SJSA1 (cell line): ENCODE measurements around the gene IQCK. TPM values are rescaled to one million over a fixed set of nuclear protein-coding genes. Genes with fewer than 3 reads are reported as not detected.
"Not testable (repeated sequence)": the region's sequence is repeated elsewhere in the genome, so short reads cannot be mapped to it uniquely, and the experiment has no call there.

ENCODE experiments used
- DNase-seq, 2 experiments: peaks; one replicate each; pipeline ENCODE4 v3.0.0-alpha.2; 2015 to 2020; ENCODE audit warnings: low spot score in 2 of 2, low read depth in 1 of 2
- H3K27ac ChIP-seq: fragments of 250-450 bp; sonication (Bioruptor Pico); 2 replicates; pipeline ENCODE4 v1.5.1; 2020; ENCODE audit warnings: mild to moderate bottlenecking, moderate library complexity
- H3K27me3 ChIP-seq: fragments of 250-450 bp; sonication (Bioruptor Pico); replicated peaks from 2 replicates; pipeline ENCODE4 v1.5.1; 2020; ENCODE audit warnings: mild to moderate bottlenecking, moderate library complexity
- H3K36me3 ChIP-seq: fragments of 250-450 bp; sonication (Bioruptor Pico); 2 replicates; pipeline ENCODE4 v1.5.1; 2020; ENCODE audit warnings: mild to moderate bottlenecking
- H3K4me1 ChIP-seq: fragments of 250-450 bp; sonication (Bioruptor Pico); replicated peaks from 2 replicates; pipeline ENCODE4 v1.6.1; 2021; ENCODE audit warnings: mild to moderate bottlenecking
- H3K4me3 ChIP-seq: fragments of 250-450 bp; sonication (Bioruptor Pico); 2 replicates; pipeline ENCODE4 v1.5.1; 2020; ENCODE audit warnings: mild to moderate bottlenecking
- H3K9me3 ChIP-seq: fragments of 250-450 bp; sonication (Bioruptor Pico); replicated peaks from 2 replicates; pipeline ENCODE4 v1.5.1; 2020; ENCODE audit warnings: mild to moderate bottlenecking
- total RNA-seq: library from RNA; depleted of rRNA; stranded (reverse); fragments of >200 nt; shearing (Covaris generic); gene quantifications from 2 replicates; pipeline ENCODE4 v1.2.3, GENCODE V29; 2014

IQCK gene
- total RNA-seq, 1 experiment from 2014 or later = 10.5 TPM

DNA sequence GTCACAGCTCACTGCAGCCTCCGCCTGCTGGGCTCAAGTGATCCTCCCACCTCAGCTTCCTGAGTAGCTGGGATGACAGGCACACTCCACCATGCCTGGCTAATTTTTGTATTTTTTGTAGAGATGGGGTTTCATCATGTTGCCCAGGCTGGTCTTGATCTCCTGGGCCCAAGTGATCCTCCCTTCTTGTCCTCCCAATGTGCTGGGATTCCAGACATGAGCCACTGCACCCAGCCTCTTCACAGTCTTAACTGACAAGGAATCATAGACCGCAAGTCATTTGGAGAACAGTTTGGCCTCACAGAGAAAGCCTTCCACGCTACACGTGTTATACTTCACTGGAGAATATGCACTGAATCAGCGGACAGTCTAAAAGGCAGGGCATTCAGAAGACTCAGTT is 83.3 kb downstream of the IQCK start:
- not testable (repeated sequence) for H3K4me1 ChIP-seq, H3K27me3 ChIP-seq, H3K36me3 ChIP-seq, H3K4me3 ChIP-seq, DNase-seq, H3K27ac ChIP-seq, H3K9me3 ChIP-seq

DNA sequence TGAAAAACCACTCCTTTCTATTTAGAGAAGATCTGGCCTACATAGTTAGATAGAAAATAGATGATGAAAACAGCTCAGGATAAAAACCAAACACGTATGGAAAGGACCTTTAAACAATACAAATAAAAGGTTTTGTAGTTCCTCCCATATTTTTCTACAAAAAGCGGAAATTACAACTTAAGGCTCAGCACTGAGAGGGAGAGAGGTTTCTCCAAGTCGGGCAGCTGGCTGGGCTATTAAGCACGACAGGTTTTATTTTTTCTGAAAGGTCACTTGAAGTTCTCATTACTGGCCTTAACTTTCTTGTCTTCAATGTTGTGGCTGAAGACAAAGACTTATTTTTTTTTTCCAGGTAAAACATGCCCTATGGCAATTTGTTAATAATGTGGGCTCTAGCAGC is 83.8 kb downstream of the IQCK start:
- H3K36me3 ChIP-seq, DNase-seq, H3K27ac ChIP-seq, H3K27me3 ChIP-seq, H3K9me3 ChIP-seq, H3K4me1 ChIP-seq, H3K4me3 ChIP-seq: not testable (repeated sequence)

DNA sequence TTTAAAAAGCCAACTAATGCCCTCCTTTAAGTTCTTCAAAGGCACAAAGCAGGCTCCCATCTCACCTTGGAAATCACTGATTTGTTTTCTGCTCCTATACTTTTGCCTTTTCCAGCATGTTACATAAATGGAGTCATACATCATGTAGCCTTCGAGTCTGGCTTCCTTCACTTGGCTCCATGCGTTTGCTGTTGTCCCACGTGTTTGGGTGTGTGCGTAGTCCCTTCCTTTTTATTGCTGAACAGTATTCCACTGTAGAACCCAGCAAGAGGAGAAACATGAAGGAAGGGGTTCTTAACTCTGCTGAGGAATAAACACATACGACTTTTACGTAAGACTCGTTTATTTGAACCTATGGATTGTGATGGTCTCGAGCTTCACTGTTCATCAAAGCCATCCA is 84.5 kb downstream of the IQCK start:
- H3K36me3 ChIP-seq = no peaks in the 10 kb centered on the region
- peak in 1 of 2 experiments; percentile 10 for DNase-seq
- no peak overlapping the region for H3K4me3 ChIP-seq
- H3K4me1 ChIP-seq = peaks cover 11% of the 10 kb centered on the region
- peaks cover 7% of the 10 kb centered on the region for H3K9me3 ChIP-seq
- H3K27me3 ChIP-seq = no peaks in the 10 kb centered on the region
- H3K27ac ChIP-seq = no peak overlapping the region

DNA sequence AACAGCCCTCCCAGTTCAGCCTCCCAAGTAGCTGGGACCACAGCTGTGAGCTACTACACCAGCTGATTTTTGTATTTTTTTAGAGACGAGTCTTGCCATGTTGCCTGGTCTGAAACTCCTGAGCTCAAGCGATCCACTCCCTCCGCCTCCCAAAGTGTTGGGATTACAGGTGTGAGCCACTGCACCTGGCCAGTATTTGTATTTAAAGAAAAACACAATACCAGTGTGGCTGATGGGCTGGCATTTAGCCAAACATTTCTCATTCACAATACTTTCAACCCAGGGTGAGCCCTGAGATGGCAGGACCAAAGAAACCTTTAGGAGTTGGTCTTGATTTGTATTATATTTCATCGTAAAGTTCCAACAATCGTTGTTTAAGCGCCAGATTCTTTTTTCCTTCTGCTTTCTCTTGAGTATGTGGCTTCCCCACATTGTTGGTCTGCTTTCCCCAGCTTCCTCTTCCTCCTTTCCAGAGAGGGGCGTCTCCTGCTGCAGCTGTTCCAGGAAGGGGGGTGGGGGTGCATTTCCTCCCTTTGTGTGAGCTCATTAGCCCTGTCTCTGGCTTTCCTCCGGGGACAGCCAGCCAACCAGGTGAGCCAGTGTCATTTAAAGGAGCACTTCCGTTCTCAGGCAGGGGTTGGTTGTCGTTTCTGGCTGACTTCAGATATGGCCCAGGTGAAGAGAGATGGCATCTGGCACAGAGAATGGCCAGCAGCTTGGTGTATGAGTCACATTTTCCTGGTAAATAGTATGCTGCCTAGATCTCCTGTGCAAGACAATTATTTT is 86.7 kb downstream of the IQCK start:
- Histone ChIP-seq H3K27ac (no peak overlapping the region), H3K9me3 (peaks cover 7% of the 10 kb centered on the region), H3K27me3 (no peaks in the 10 kb centered on the region), H3K4me3 (no peak overlapping the region), H3K36me3 (no peaks in the 10 kb centered on the region), H3K4me1 (peaks cover 32% of the 10 kb centered on the region)
- peak in 1 of 2 experiments; percentile 30 for DNase-seq

DNA sequence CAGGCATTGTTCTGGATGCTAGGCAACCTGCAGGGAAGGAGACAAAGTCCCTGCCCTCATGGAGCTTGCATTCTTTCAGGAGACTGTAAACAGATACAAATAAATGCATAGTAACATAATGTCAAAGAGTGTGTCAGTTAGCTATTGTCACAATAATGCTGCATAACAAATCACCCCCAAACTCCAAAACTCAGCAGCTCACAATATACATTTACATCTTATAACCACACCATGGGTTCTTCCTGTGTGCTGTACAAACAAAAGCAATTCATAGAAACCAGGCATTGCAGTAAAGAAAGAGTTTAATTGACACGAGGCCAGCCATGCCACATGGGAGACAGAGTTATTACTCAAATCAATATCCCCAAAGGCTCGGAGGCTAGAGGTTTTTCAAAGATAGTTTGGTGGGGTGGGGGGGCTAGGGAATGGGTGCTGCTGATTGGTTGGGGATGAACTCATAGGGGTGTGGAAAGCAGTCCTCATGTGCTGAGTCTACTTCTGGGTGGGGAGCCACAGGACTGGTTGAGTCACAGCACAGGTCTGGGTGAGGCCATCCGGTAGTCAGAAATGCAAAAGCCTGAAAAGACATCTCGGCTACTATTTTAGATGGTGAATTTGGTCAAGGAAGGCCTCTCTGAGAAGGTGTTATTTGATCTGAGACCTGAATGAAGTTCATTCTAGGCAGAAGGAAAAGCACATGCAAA is 87.5 kb downstream of the IQCK start:
- Histone ChIP-seq H3K36me3 (no peaks in the 10 kb centered on the region), H3K4me3 (no peak overlapping the region), H3K27me3 (no peaks in the 10 kb centered on the region), H3K9me3 (peaks cover 7% of the 10 kb centered on the region), H3K4me1 (peaks cover 35% of the 10 kb centered on the region), H3K27ac (no peak overlapping the region)
- peak in 1 of 2 experiments; percentile 15 for DNase-seq

DNA sequence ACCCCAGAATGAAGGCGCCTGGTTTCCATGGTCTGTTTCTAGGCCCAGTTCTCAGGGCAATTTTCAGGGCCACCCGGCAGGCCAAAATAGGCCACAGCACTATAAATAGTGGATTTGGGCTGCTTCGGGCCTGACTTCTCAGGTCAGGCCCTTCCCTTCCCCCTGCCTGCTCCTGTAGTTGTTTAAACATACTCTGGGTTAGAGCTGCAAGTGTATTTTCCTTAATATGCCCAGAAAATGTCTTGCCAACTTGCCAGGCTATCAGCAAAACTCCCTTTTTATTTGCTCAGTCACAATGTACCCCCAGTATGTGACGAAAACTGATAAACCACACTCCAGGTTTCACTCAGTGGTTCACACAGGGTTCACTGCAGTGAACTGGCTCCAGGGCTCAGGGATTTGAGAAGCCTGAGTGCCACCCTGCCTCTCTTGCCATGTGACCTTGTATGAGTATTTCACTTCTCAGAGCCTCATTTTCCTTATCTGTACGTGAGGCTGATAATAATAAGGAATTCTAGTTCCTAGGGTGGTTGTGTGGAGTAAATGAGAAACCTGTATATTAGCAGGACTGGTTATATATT is 90.1 kb downstream of the IQCK start:
- no peaks in the 10 kb centered on the region for H3K27me3 ChIP-seq
- peaks cover 51% of the 10 kb centered on the region for H3K4me1 ChIP-seq
- H3K4me3 ChIP-seq = no peak overlapping the region
- H3K9me3 ChIP-seq = peaks cover 7% of the 10 kb centered on the region
- no peaks in the 10 kb centered on the region for H3K36me3 ChIP-seq
- peak in 1 of 2 experiments; percentile 33 for DNase-seq
- H3K27ac ChIP-seq = peak overlapping the region; percentile 38; the same call in 1 of the 2 replicates

DNA sequence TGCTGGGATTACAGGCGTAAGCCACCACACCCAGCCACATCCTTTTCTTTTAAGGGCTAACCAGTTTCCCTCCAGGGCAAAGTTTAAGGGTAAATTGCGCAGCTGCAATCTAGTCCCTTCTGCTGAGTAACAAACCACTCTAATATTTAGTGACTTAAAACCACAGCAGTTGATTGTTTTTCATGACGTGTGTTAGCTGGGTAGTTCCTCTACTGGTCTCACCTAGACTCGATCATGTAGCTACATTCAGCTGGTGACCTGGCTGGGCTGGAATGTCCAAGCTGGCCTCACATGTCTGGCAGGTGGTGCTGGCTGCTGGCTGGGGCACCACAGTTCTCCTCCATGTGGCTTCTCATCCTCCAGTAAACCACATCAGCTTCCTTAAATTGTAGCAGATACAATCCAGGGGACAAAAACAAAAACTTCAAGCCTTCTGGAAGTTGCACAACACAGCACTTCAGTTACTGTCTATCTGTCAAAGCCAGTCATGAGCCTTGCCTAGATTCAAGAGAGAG is 91.1 kb downstream of the IQCK start:
- Histone ChIP-seq H3K36me3 (no peaks in the 10 kb centered on the region), H3K4me3 (no peak overlapping the region), H3K27ac (no peak overlapping the region), H3K27me3 (no peaks in the 10 kb centered on the region), H3K4me1 (peaks cover 51% of the 10 kb centered on the region), H3K9me3 (peaks cover 7% of the 10 kb centered on the region)
- DNase-seq = peak in 1 of 2 experiments; percentile 24

DNA sequence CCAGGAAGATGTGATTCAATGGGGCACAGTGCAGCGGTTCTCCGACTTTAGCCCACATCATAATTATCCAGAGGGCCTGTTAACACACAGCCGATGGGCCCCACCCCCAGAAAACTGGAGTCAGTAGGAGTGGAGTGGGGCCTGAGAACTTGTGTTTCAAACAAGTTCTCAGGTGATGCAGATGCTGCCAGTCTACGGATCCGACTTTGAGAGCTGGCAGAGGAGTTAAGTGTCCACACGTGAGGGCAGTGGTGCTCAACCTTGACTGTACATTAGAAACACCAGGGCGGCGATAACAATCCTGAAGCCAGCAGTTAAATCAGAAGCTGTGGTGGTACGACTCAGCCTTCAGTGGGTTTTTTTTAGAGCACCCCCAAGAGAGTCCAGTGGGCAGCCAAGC is 91.6 kb downstream of the IQCK start:
- DNase-seq = peak in 1 of 2 experiments; percentile 20
- Histone ChIP-seq H3K36me3 (no peaks in the 10 kb centered on the region), H3K9me3 (peaks cover 7% of the 10 kb centered on the region), H3K27me3 (no peaks in the 10 kb centered on the region), H3K4me1 (peaks cover 49% of the 10 kb centered on the region), H3K27ac (no peak overlapping the region), H3K4me3 (no peak overlapping the region)

DNA sequence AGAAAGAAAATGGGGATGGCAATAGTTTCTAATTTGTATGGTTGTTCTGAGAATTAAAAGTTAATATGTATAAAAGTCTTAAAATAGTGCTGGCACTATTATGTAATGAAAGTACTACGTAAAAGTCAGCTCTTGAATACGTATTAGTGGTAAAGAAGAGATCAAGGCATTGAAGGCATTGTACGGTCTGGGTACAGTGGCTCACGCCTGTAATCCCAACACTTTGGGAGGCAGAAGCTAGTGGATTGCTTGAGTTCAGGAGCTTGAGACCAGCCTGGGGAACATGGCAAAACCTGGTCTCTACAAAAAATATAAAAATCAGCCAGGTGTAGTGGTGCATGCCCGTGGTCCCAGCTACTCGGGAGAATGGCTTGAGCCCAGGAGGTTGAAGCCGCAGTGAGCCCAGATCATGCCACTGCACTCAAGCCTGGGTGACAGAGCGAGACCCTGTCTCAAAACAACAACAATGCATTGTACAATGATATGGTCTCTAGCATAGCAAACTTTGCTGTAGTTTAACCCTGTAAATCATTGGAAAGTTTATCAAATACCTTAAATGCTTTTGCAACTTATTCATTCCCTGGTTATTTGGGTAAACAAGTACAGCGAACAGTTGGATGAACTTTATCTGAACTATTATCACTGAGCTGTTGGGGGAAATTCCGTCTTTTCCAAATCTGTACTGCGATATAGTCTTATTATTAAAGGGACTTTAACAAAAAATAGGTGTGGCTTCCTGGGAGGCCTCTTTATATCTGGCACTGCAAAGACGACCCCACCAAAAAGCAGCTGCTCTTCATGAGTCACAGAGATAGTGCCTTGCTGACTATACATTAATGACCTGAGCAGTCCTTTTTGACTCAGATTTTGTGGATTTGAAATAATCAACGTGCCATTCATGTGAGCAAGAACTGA is 93.0 kb downstream of the IQCK start:
- H3K27ac ChIP-seq = peak overlapping the region; percentile 58
- no peaks in the 10 kb centered on the region for H3K27me3 ChIP-seq
- H3K36me3 ChIP-seq = no peaks in the 10 kb centered on the region

DNA sequence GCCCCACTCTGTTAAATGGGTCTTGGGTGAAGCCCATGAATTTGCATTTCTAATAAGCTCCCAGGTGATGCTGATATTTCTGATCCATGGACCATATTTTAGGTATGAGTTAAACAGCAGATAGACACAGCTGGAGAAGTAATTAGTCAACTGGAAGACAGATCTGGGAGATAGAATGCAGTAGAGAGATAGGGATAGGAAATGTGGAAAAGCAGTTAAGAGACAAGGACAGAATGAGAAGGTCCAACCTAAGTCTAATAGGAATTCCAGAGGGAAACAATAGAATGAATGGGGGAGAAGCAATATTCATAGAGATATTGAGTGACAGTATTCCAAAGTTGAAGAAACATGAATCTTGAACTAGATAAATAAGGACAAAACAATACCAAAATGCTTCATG is 94.9 kb downstream of the IQCK start:
- Histone ChIP-seq H3K27me3 (no peaks in the 10 kb centered on the region), H3K4me1 (peaks cover 36% of the 10 kb centered on the region), H3K36me3 (no peaks in the 10 kb centered on the region), H3K9me3 (no peaks in the 10 kb centered on the region; the same call in 1 of the 2 replicates), H3K27ac (no peak overlapping the region), H3K4me3 (no peak overlapping the region)
- peak in 1 of 2 experiments; percentile 5 for DNase-seq

More for the DNA sequence above, 93.0 kb downstream of the IQCK start:
- DNase-seq = peak; percentile 81 to 91
- Histone ChIP-seq H3K4me3 (no peak overlapping the region), H3K9me3 (no peaks in the 10 kb centered on the region; the same call in 1 of the 2 replicates), H3K4me1 (peaks cover 42% of the 10 kb centered on the region)

DNA sequence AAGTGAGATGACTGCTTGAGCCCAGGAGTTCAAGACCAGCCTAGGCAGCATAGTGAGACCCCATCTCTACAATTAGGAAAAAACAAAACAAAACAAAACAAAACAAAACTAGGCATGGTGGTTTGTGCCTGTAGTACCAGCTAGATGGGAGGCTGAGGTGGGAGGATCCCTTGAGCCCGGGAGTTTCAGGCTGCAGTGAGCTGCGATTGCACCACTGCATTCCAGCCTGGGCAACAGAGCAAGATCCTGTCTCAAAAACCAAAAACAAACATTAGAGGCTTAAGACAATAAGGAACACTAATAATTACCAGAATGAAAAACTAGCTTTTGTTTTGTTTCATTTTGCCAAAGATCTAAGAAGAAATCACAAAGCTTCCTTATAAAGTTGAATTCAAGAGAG is 97.3 kb downstream of the IQCK start:
- no peaks in the 10 kb centered on the region for H3K27me3 ChIP-seq
- H3K4me3 ChIP-seq = no peak overlapping the region
- H3K36me3 ChIP-seq = no peaks in the 10 kb centered on the region
- DNase-seq = peak in 1 of 2 experiments; percentile 14
- no peak overlapping the region for H3K27ac ChIP-seq
- no peaks in the 10 kb centered on the region; the same call in 1 of the 2 replicates for H3K9me3 ChIP-seq
- peaks cover 18% of the 10 kb centered on the region for H3K4me1 ChIP-seq

DNA sequence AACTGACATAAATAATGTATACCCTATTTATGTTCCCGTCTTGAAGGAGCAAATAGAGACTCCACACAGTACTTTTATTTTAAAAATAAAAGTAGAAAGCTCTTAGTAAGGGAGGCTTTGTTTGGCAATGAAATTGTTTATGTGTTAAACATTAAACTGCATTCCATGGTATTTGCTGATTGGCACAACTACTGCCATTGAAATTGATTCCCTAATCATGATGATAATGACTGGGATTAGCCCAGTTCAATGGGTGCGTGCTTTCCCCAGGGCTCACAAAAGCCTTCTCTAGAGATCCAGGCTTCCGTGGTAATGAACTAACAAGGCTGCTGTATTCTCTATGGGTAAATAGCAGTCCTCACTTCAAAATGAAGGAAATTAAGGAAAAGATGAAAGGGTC is 99.1 kb downstream of the IQCK start:
- Histone ChIP-seq H3K36me3 (no peaks in the 10 kb centered on the region), H3K4me1 (peaks cover 8% of the 10 kb centered on the region), H3K27me3 (no peaks in the 10 kb centered on the region), H3K4me3 (no peak overlapping the region), H3K9me3 (no peaks in the 10 kb centered on the region; the same call in 1 of the 2 replicates), H3K27ac (no peak overlapping the region)
- no peak for DNase-seq

DNA sequence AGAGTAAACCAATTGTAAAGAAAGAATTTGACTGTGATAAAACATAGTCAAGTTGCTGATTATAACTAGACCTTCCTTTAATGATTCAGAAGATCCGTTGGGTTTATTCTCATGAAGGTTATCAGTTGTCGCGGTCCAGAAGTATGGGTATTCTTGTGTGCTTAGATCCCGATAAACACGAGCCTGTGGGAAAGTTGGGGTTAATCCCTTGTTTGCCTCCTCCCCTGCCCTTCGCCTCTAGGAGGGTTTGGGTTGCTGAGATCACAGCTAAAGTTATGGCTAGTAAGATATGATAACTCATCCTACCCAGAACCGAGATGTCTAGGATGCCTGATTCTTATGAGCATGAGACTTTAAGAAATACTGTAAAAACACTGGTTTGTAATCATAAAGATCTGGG is 99.8 kb downstream of the IQCK start:
- DNase-seq = no peak

More for the DNA sequence above, 99.8 kb downstream of the IQCK start:
- Histone ChIP-seq H3K27ac (no peak overlapping the region), H3K36me3 (no peaks in the 10 kb centered on the region), H3K27me3 (no peaks in the 10 kb centered on the region), H3K4me1 (peaks cover 4% of the 10 kb centered on the region), H3K4me3 (no peak overlapping the region), H3K9me3 (no peaks in the 10 kb centered on the region; the same call in 1 of the 2 replicates)
